NB4 (cell line): ENCODE results near the gene LYPD4.
"Not testable (repeated sequence)": the region's sequence is repeated elsewhere in the genome, so short reads cannot be mapped to it uniquely, and the experiment has no call there.

Experiments
- DNase-seq: peaks from one replicate; pipeline ENCODE4 v3.0.0; 2010; ENCODE audit warnings: low read depth
- H3K4me3 ChIP-seq: one replicate; pipeline ENCODE4 v1.5.1; 2011; ENCODE audit warnings: mild to moderate bottlenecking, low read depth, low read length, moderate library complexity
- CTCF ChIP-seq: IDR thresholded peaks from one replicate; pipeline ENCODE4 v1.5.1; 2012; ENCODE audit warnings: low read depth, low read length
- MAX ChIP-seq: IDR thresholded peaks from 2 replicates; pipeline ENCODE4 v1.6.1; 2011; ENCODE audit warnings: low read depth, low read length
- MYC ChIP-seq: IDR thresholded peaks from 2 replicates; pipeline ENCODE4 v1.6.1; 2011; ENCODE audit warnings: low read depth, low read length
- POLR2A ChIP-seq: IDR thresholded peaks from 2 replicates; pipeline ENCODE4 v1.6.1; 2011; ENCODE audit warnings: mild to moderate bottlenecking; ENCODE audit not compliant: insufficient read length; ENCODE audit errors: extremely low read depth

LYPD4 gene

GRCh38 chr19:41796901-41797300, 47.6 kb downstream of the LYPD4 start:
- TF ChIP-seq MAX (no peak), POLR2A (no peak), CTCF (no peak), MYC (no peak)
- DNase-seq: peak; percentile 8
- H3K4me3 ChIP-seq: no peak overlapping the region

DNA sequence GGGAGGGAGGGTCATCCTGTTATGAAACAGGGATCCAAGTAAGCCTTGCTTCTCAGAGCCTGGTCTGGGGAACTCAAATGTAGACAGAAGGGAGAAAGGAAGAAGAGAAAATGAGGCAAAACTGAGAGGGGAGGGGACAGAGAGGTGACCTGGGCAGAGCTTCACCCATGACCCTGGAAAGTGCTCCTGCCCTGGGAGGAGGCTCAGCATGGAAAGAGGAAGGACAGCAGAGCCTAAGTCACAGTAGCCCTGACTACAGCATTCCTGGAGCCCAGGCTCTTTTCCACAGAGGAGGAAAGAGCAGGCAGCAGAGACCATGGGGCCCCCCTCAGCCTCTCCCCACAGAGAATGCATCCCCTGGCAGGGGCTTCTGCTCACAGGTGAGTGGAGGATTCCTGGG, 48.1 kb downstream of the LYPD4 start, which contains the start of gene CEACAM3:
Gene CEACAM3 (plus strand): TSS at position 226 of the 400 bp plus-strand sequence. CDS start 91 bp downstream, at position 317.
- TF ChIP-seq MYC (no peak), POLR2A (no peak), CTCF (no peak), MAX (no peak)
- DNase-seq: no peak
- no peak within 1 kb of the TSS for H3K4me3 ChIP-seq

DNA sequence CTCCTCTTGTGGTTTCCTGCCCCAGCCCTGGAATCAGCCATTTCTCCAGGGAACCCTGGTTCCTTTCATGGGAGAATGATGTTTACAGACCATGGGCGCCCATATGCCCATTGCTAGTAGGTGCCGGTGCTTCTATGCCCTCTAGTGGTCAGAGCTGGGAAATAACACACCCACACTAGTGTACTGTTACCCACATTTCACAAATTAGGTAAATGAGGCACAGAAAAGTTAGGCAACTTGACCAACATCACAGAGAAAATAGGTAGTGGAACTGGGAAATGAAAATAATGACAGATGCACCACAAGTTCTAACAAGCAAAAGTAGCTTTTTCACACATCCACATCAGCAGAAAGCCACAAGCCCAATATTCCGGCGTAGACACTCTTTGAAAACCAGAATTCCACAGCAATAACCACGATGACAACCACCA, 49.4 kb downstream of the LYPD4 start:
- no peak overlapping the region for H3K4me3 ChIP-seq
- DNase-seq: peak; percentile 45

DNA sequence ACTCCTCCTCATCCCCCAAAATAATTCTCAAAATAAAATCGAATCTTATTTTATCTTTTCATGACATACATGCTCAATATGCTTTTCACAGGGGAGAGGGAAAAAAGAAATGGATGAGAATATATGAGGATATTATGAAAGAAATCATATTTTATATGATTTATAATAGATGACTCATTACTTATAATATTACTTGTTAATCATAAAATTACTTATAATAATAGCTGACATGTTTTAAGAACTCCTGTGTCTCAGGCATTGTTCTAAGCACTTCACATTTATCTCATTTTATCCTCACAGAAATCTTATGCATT, 51.1 kb downstream of the LYPD4 start:
- no peak for DNase-seq
- no peak overlapping the region for H3K4me3 ChIP-seq
- TF ChIP-seq CTCF (no peak), POLR2A (no peak), MAX (no peak), MYC (no peak)

More for the DNA sequence above, 49.4 kb downstream of the LYPD4 start:
- TF ChIP-seq MYC: no peak
- peak; percentile 58 for TF ChIP-seq CTCF

DNA sequence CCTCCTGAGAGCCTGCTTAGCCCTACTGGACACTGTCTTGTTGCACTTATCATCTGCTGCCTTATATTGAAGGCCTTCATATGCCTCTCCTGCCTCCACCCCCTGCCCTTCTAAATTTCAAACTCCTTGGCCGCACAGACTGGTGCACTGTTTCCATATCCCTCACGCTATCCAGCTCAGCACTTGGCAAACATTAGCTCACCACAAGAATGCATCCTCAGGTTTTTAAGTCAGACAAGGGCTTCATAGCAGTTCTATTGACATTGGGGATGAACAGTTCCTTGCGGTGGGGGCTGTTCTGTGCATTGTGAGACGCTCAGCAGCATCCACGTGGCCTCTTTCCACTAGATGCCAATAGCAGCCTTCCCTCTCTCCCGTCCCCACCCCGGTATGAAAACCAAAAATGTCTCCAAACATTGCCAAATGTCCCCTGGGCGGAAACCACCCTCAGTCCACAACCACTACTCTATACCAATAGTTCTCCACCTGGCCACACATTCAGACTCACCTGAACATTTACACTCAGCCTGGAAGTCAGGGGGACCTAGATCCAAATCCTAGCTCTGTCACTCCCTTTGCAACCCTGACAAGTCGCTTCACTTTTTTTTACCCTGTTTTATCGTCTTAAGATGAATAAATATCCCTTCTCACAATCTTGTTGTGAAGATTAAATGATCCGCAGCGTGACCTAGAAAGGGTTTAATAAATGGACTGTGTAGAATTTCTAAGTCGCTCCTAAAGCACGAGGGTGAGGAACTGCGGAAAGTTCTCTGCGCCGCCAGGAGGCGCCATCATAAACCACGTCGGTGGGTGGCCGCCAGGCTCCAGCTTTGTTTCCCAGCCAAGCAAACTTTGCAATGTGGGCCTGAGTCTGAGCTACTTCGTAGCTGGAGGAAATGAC, 51.7 kb downstream of the LYPD4 start:
- TF ChIP-seq MYC (no peak), CTCF (peak; percentile 62)
- no peak overlapping the region for H3K4me3 ChIP-seq
- peak; percentile 56 for DNase-seq

- not testable (repeated sequence) for DNase-seq, H3K4me3 ChIP-seq
Measured at GRCh38 chr19:41789053-41789452, 55.4 kb downstream of the LYPD4 start.

DNA sequence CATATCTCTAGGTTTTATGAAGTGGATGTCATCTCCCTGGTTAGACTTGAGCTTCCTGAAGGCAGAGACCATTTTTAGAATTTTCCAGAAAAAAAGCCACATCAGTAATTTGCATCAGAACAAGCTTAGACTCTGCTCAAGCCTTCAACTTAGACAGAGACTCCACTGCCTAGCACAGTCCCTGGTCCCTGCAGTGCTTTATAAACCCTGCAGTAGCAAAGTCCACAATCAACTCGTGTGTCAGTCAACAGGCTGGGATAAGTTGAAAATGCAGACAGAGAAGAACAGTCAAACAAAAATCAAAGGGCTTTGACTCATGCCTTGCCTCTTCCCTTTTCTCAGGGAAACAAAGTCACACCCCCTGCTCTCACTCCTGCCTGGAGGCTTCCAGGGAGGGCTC, 56.0 kb downstream of the LYPD4 start:
- not testable (repeated sequence) for DNase-seq, H3K4me3 ChIP-seq
